Panc1 (cell line): ENCODE measurements around the gene FIGNL2. TPM values are rescaled to one million over a fixed set of nuclear protein-coding genes. Genes with fewer than 3 reads are reported as not detected.

Experiments
- ATAC-seq: fragments of 200-7000 bp; cut with Tn5 transposase; 2 replicates; pipeline ENCODE4 v1.9.1; 2020; ENCODE audit warnings: mild to moderate bottlenecking, moderate library complexity
- BruUV-seq: library from RNA; stranded (reverse); fragments of 400-500 nt; replicated peaks from 2 replicates; lab custom pipeline; 2021; lab: Mats Ljungman, UMichigan
- CTCF ChIA-PET: fragments of 300-600 bp; sonication (Branson Sonifier 250); formaldehyde crosslinking; loops from one replicate; lab custom pipeline; 2022; ENCODE audit warnings: antibody characterized with exemption; lab: Charles Lee
- POLR2A ChIA-PET: fragments of 300-600 bp; sonication (Branson Sonifier 250); formaldehyde crosslinking; loops from one replicate; lab custom pipeline; 2022; ENCODE audit warnings: antibody characterized with exemption; lab: Charles Lee
- DNase-seq: peaks from one replicate; pipeline ENCODE4 v3.0.0-alpha.2; 2010; ENCODE audit warnings: low read depth, low spot score
- H3K27ac ChIP-seq: 2 replicates; pipeline ENCODE4 v1.5.1; 2011; ENCODE audit warnings: mild to moderate bottlenecking, low read length, inconsistent platforms
- H3K27me3 ChIP-seq: fragments of 200-500 bp; sonication (Bioruptor generic); 2 replicates; pipeline ENCODE4 v1.6.0; 2014; ENCODE audit warnings: low read length, inconsistent platforms; ENCODE audit not compliant: control insufficient read depth, insufficient read depth
- H3K36me3 ChIP-seq: fragments of 200-500 bp; sonication (Bioruptor generic); 2 replicates; pipeline ENCODE4 v1.5.1; 2014; ENCODE audit warnings: inconsistent platforms, mild to moderate bottlenecking, low read length, moderate library complexity; ENCODE audit not compliant: control insufficient read depth, insufficient read depth
- H3K4me1 ChIP-seq: 2 replicates; pipeline ENCODE4 v1.5.1; 2011; ENCODE audit warnings: inconsistent platforms, mild to moderate bottlenecking, low read length, moderate library complexity; ENCODE audit not compliant: control insufficient read depth, insufficient read depth
- H3K4me3 ChIP-seq, 2 experiments: 2 replicates each; pipeline ENCODE4 v1.5.1; 2011 to 2012; ENCODE audit warnings: low read depth in 2 of 2, low read length in 2 of 2, mild to moderate bottlenecking in 2 of 2, inconsistent platforms in 1 of 2, moderate library complexity in 1 of 2
- H3K9me3 ChIP-seq: fragments of 200-500 bp; sonication (Bioruptor generic); 2 replicates; pipeline ENCODE4 v1.5.1; 2014; ENCODE audit warnings: low read depth, mild to moderate bottlenecking, inconsistent platforms, low read length, moderate library complexity; ENCODE audit not compliant: control insufficient read depth, insufficient read depth
- CTCF ChIP-seq: fragments of 450-650 bp; IDR thresholded peaks from 2 replicates; pipeline ENCODE4 v1.5.1; 2017; ENCODE audit warnings: mild to moderate bottlenecking
- POLR2AphosphoS5 ChIP-seq: IDR thresholded peaks from 2 replicates; pipeline ENCODE4 v1.6.1; 2012; ENCODE audit warnings: mild to moderate bottlenecking, low read depth, low read length, moderate library complexity
- REST ChIP-seq, 2 experiments: IDR thresholded peaks; 2 replicates each; pipeline ENCODE4 v1.6.1; 2011 to 2012; ENCODE audit warnings: low read depth in 2 of 2, control low read depth in 1 of 2, low read length in 1 of 2, mild to moderate bottlenecking in 1 of 2, moderate library complexity in 1 of 2; ENCODE audit not compliant: insufficient read depth in 1 of 2
- SIN3A ChIP-seq: IDR thresholded peaks from 2 replicates; pipeline ENCODE4 v1.6.1; 2012; ENCODE audit warnings: low read depth, mild to moderate bottlenecking, low read length, moderate library complexity, borderline replicate concordance; ENCODE audit not compliant: insufficient read depth
- TCF7L2 ChIP-seq: IDR thresholded peaks from 2 replicates; pipeline ENCODE4 v1.6.1; 2011; ENCODE audit warnings: mild to moderate bottlenecking, low read depth, low read length, inconsistent platforms
- in situ Hi-C: cut with HindIII; loops from 2 replicates; pipeline ENCODE4 v1.10.0; 2016; ENCODE audit warnings: low sequenced_read_pairs, low pct_unique_long_range_greater_than_20kb
- intact Hi-C: fragments of 100-400 bp; cut with micrococcal nuclease; formaldehyde crosslinking; loops from one replicate; pipeline ENCODE4 v1.10.0; 2022; ENCODE audit not compliant: unreplicated experiment
- total RNA-seq: library from RNA; stranded (reverse); gene quantifications from one replicate; pipeline ENCODE4 v1.2.1, GENCODE V29; 2021; ENCODE audit not compliant: unreplicated experiment

The FIGNL2 gene
- total RNA-seq, 1 experiment from 2014 or later: 0.23 TPM

GRCh38 chr12:51814311-51815088, 34.0 kb downstream of the FIGNL2 start:
- DNase-seq (no peak), ATAC-seq (peak; percentile 94)
- ChIA-PET POLR2A (interaction anchor here (0.6 to 0.7 kb wide), 3 partner anchors 86 to 1142 kb away, joined by 3 to 8 read pairs (median 3); no protein-coding TSS in a partner anchor), CTCF (interaction anchor here (0.6 kb wide), 2 partner anchors 210 to 396 kb away, joined by 3 to 4 read pairs; no protein-coding TSS in a partner anchor)
- in situ Hi-C loops (no loop called here), intact Hi-C loops (no loop called here)
- Histone ChIP-seq H3K4me1 (no peaks in the 10 kb centered on the region; the same call in none of the 2 replicates), H3K27me3 (no peaks in the 10 kb centered on the region), H3K36me3 (no peaks in the 10 kb centered on the region), H3K4me3 (peak overlapping the region; percentile 46 to 52), H3K27ac (peak overlapping the region; percentile 58), H3K9me3 (no peaks in the 10 kb centered on the region)
- TF ChIP-seq CTCF (peak; percentile 97), POLR2AphosphoS5 (peak; percentile 49; the same call in 1 of the 2 replicates), TCF7L2 (no peak), SIN3A (0 out of 2 replicates have a peak, but pooled peaks have one; percentile 56), REST (IDR thresholded peaks at IDR 0.05; ENCODE audit: insufficient read depth in 1 of 2, low read depth in 2 of 2, low read length in 1 of 2) (peak in 1 of 2 experiments; percentile 56; a peak in 1 of 4 replicates)
- BruUV-seq: no TSS peak

GRCh38 chr12:51813931-51814310, 34.6 kb downstream of the FIGNL2 start:
- peak; percentile 70 for ATAC-seq
- H3K4me3 ChIP-seq: peak overlapping the region; percentile 37 to 46
- no peak for TF ChIP-seq CTCF
- no peak for TF ChIP-seq POLR2AphosphoS5
- TF ChIP-seq SIN3A: no peak
- TF ChIP-seq TCF7L2: no peak
- no peaks in the 10 kb centered on the region for H3K36me3 ChIP-seq
- in situ Hi-C loops (no loop called here), intact Hi-C loops (no loop called here)
- H3K4me1 ChIP-seq: no peaks in the 10 kb centered on the region; the same call in none of the 2 replicates
- H3K27ac ChIP-seq: peak overlapping the region; percentile 19; the same call in 1 of the 2 replicates
- no peaks in the 10 kb centered on the region for H3K27me3 ChIP-seq
- H3K9me3 ChIP-seq: no peaks in the 10 kb centered on the region
- ChIA-PET CTCF (interaction anchor here (0.6 kb wide), 3 partner anchors 58 to 396 kb away, joined by 3 to 4 read pairs (median 3); no protein-coding TSS in a partner anchor), POLR2A (interaction anchor here (0.7 kb wide), 1 partner anchor 87 kb away, joined by 8 read pairs; no protein-coding TSS in a partner anchor)
- no peak for DNase-seq
- no TSS peak for BruUV-seq
